Fibroblast of gingiva (primary cell): Measurements from ENCODE around the gene CHMP6.
"Not testable (repeated sequence)": the region's sequence is repeated elsewhere in the genome, so short reads cannot be mapped to it uniquely, and the experiment has no call there.

Experiments used
- DNase-seq: peaks from one replicate; pipeline ENCODE4 v3.0.0-alpha.2; 2011; ENCODE audit warnings: low read depth

CHMP6 gene

DNA sequence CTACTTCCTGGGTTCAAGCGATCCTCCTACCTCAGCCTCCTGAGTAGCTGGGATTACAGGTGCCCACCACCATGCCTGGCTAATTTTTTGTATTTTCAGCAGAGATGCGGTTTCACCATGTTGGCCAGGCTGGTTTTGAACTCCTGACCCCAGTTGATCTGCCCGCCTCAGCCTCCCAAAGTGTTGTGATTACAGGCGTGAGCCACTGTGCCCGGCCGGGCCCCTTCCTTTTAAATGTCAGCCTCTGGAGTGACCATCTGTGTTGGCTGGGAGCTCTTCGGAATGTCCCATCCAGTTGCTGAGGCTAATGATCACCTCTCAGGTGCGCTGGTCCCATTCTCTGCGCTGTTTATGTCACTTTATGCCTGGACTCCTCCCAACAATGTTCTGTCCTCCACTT lies 38.7 kb downstream of the CHMP6 start:
- not testable (repeated sequence) for DNase-seq

DNA sequence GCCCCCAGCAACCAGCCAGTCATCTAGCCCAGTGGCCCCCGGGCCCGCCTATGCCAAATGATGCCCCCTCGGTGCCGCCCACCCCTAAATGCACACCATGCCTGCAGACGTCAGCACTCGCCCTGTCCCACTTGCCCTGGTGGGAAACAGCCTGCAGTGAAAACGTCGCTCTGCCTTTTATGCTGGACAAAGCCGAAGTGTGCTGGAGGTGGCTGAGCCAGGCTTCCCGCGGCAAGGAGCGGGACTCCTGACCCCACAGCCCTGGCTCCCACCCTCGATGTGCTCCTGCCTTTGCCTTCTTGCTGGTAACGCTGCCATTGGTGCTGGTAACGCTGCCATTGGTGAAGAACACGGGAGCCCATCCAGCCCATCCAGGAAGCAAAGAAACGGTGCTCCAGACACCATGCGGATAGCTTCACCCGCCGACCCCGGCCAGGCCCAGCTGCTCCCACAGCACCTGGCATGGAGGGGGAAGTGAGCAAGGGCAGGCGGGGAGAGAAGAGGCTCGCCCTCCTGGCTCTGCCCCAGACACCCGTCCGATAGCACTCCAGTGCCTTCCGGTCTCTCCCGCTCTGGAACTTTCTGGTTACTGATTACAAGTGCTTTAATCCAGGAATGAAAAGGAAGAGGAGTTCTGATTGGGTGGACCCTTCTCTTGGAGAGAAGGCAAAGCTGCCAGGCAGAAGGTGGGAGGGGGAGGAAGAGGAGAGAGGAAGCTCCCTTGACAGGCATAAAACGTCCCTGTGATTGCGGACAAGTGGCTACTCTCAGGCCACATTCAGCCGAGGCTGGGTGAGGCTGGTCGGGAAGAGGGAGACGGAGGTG lies 39.3 kb downstream of the CHMP6 start:
- DNase-seq, result no peak

DNA sequence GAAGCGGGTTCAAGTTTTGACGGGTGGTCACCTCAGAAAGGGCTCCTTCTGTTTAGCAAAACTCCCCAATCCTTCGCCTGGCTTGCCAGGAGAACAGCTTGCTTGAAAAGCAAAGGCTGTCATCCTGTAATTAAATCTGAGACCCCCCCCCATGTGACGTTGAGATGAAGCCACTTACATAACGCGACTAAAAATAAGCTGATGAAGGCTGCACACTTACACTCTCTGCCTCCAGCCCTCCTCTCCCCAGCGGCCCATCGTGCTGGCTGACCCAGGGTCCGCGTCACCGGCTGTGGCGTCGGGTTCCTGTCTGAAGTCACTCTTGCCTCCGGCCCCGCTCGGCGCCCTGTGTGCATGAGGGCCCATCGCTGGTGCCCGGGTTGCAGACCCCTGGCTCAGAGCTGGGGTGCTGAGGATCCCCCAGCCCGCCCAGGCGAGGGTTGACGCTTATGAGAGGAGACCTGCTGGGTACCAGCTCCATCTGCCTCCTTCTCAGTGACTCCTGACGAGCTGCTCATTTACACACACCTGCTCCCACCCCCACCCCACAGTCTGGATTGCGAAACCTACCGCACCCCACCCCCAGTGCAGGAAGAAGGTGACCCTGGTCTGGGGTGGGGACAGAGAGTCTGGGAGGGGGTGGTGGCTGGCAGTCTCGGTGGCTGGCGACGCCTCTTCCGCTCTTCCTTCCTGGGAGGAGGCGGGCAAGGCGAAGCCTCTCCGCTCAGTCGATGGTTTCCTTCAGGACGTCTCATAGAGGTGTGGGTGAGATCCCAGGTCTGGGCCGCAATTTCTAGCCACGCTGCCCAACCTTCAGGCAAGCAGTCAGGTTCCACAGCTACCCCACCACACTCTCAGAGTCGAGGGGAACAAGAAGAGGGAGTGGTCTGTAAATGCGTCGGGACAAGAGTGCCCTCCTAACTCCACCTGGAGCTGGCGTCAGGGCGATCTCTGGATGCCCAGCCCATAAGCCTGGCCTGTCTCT lies 40.2 kb downstream of the CHMP6 start:
- no peak for DNase-seq

DNA sequence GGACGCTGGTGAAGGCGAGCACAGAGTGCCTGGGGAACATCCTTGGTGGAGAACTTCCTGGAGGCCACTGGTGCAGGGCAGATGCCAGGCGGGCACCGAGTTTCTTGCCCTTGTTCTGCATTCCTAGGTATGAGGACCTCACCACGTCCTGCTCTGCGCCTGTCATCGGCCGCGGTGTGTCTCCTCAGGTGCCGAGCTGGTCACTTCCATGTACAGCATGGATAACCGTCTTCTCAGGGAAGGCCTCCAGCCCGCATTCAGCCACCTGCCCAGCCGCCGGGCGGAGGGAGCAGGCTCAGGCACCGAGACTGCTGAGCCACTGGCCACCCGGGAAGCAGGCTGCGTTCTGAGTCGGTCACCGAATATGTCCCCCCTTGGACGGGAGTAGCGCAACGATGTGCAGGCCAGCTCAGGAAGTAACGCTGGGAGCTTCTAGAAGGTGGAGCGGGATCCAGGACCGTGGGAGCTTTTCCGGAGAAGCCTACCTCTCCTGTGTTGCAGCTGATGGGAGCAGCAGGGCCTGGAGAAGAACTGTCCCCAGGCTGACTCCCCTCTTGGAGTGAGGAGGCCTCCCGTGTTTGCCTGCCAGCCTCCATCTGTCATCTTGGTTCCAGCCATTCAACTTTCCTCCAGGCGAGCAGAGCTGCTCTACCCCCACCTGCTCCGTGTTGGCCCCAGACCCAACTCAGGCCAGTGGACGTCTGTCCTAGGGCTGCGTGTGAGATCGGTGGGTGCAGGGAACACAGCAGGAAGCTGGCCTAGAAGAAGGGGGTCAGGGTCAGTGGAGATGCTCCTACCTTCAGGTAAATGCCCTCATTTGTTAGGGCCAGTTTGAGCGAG lies 41.2 kb downstream of the CHMP6 start:
- no peak for DNase-seq

DNA sequence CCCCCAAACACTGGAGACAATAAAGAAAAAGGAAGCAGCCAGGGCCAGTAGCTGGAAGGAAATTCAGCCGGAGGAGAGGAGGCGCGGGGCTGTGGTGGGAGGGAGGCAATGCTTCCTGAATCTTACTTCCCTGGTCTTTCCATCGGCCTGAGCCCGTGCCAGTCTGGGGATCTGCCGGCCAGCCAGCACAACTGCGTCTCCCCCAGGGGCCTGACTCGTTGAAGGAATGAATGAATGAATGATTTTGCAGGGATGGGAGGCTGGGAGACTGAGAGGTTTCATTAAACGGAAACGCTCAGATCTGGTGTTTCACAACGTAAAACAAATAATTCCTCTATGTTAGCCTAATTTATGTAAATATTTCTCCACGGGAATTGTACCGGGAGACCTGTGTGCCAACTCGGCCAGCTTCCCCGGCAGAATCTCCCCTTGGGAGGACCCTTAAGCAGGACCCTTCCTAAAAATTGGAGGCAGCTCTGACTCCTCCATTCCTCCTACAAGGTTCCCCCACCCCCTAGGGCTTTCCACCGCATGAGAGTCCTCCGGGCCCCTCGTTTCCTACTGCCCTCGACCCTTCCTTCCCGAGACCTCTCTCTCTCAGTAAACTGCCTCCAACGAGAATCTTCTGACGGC lies 42.0 kb downstream of the CHMP6 start:
- no peak for DNase-seq

DNA sequence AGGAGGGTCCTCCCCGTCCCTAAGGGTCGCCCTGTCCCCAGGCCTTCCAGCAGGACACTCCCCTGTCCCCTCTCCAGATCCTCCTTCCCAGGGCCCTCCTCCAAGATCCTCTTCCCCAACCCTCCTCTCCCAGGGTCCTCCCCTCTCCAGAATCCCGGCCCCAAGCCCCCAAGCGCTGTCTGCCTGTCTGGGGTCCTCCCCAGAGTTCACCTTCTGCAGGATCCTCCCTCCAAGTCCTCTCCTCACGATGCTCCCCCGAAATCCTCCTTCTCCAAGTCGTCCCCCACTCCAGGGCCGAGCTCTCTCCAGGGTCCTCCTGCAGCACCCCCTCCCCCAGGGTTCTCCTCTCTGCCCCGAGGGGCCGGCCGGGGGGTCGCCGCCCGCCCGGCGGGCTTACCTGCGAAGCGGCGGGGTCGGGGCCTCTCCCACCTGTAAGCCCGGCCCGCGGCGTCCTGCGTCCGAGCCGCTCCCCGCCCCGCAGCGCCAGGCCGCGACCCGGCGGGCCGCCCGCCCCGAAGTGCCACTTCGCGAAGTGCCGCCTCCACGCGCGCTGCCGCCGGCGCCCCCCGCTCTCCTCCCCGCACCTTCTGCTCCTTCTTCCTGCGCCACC lies 42.6 kb downstream of the CHMP6 start:
- no peak for DNase-seq

DNA sequence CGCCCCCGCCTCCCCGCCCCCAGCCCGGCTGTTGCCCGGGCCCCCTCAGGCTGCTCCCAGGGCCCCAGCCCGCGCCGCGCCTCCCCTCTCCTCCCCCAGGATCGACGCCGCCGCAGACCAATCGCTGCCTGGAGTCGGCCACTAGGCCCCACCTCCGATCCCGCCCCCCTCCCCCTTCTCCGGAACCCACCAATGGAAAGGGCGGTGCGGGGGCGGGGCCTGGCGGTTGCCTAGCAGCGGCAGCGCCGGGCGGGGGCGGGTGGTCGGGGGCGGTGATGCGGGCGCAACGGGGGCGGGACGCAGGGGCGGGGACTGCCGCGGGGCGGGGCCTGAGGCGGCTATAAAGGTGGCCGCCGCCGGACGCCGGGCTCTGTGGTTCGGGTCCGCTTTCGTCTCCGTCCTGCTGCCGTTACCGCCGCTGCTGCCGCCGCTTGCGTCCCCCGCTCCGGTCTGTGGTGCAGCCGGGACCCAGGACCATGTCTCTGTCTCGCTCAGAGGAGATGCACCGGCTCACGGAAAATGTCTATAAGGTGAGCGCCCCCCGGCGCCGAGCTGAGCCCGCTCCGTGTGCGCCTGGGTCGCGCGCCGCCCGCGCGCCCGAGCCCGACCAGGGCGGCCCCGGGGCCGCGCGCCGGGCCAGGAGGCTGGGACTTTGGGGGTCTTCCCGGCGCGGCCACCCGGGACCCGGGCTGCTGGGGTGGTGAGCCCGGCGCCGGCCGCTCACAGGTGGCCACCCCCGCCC lies 43.3 kb downstream of the CHMP6 start, which contains the start of gene BAIAP2:
Gene BAIAP2 (plus strand): TSS at position 373 of the 742 bp plus-strand sequence. CDS start 104 bp downstream, at position 477.
- peak; percentile 92 for DNase-seq

DNA sequence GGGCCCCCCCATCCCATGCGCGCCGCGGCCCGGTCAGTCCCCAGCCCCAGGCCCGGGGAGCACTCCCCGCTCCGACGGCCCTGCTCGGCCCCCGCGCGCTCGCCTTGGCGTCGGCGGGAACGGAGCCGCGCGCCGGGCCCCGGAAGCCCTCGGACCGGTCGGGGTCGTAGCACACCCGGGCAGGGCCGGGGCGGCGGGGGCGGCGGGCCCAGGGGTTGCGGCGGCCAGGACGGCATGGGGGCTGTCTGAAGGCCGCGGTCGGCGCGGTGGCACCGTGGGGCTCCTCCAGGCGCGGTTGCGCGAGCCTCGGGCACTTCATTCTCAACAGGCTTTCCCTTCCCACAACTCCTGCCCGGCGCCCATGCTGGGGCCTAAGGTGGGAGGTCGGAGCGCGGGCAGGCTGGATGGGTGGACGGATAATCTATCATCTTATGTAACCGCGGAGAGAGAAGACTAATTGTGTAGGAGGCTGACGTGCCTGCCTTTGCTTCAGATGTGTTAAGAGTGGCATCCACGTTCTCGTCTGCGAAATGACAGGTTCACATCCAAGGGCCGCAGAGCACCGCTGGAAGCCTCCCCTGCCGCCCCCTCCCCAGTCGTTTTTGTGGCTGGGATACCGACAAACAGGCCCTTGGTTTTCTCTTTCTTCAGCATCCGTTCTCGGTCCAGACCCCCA lies 44.0 kb downstream of the CHMP6 start:
- no peak for DNase-seq

DNA sequence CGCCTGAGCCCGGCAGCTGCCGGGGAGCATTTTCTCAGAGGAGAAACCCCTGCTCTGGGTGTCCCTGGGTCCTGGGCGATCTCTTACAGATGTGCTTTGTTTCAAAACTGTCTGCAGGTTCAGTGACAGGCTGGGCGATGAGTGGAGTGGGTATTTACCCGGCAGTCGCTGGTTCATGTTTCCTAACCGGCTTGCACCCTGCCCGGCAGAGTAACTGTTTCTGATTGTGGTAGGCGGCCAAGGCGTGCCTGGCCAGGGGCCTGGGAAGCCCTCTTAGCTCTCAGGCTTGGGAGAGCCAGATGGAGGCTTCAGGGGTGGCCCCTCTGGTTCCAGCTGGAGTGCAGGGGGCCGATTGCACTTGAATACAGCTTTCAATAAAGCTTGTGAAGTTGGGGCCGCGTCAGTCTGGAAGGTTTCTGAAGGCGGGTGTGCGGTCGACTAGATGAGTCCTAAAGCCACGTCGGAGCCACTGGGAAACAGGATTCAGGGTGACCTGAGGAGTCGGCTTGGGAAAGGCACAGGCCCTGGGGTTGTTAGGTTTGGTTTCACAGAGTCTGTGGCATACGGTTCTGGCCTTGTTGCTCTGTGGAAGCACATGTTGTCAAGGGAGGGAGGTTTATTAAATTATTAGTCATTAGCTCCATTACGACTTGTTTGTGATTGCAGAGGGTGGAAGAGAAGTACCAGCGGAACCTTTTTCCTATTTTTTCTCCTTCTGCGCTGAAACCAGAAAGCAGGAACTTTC lies 44.7 kb downstream of the CHMP6 start:
- no peak for DNase-seq

DNA sequence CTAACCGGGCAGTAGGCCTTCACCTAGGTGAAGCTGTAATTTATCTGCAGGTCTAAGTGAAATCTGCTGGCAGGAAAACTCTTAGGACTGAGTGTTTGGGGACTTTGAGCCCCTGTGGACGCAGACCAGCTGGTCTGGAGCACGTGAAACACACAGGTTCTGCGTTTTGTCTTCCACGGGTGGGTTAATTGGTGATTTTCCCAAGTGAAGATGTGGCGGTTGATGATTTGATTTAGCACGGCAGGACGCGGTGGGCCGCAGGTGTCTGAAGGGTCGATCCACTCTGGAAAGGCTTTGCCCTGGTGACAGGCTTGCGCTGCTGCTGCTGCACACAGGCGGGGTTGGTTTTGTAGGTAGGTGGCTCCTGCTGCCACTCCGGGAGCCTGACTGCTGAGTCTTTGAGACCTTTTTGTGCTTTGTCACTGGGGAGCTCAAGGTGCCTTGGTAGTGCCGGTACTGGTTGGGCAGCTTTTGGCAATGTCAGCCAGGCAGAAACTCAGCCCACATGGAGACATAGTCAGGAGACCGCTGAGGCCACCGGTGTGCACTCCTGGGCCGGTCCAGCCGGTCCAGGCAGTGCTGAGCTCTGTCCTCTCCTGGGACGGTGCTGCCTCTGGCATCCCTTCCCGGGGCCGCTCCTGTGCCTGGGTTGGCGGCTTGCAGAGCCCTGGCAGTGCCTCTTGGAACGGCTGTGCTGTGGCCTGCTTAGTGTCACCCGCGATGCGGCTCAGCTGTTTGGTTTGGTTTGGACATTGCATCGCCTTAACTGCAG lies 45.6 kb downstream of the CHMP6 start:
- peak; percentile 49 for DNase-seq

DNA sequence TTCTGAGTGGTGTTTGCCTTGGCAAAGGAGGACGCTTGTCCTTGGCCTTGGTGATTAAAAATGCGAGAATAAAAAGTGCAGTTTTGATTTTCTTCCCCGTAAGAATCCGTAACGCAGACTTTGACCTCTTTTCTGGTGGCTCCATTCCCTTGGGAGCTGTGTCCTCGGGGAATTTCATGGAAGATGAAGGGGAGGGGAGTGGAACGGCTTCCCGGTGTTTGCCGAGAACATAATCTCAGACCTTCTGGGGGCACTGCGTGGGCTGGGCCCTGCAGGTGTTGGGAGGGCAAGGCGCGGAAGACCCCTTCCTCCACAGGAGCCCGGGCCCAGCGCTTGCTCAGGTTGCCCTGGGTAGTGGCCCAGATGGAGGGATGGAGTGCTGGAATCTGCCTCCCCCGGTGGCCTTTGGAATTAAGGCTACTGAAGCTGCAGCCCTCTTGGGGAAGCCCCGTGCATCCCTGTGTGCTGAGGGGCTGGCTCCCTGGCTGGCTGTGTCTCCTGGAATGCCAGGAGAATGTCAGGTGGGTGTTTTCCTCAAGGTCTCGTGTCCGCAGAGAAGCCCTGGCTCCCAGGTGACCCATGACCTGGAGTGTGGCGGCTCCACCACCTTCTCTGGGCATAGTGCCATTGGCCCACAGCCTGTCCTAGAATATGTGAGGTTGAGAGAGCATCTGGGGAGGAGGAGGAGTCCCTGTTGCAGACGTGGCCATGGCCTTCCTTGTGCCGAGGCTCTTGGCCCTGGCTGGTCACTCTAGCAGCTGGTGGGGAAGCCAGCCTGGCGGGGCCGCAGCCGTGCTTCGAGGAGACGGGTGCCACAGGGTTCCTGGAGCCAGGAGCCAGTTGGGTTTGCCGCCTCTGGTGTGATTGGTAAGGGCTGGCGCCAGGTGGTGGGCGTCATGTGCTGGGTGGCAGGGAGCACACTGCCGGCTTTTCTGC lies 46.4 kb downstream of the CHMP6 start:
- DNase-seq, result no peak

DNA sequence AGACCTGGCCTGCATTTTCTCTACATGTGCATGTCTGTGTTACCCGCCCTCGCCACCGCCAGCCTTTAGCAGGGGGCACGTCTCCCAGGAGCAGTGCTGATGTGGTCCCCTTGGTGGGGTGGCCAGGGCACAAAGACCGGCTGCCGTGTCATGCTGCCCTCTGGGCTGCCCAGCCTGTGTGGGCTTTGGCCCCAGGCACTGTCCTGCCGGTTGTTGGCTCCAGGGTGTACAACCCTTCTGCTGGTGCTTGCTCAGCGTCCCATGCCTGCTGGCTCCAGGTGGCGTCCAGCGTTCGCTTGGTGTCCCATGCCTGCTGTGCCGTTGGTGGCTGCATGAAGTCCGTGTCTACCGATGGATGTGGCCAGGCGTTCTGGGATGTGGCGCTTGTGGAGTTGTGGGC lies 47.5 kb downstream of the CHMP6 start:
- no peak for DNase-seq

DNA sequence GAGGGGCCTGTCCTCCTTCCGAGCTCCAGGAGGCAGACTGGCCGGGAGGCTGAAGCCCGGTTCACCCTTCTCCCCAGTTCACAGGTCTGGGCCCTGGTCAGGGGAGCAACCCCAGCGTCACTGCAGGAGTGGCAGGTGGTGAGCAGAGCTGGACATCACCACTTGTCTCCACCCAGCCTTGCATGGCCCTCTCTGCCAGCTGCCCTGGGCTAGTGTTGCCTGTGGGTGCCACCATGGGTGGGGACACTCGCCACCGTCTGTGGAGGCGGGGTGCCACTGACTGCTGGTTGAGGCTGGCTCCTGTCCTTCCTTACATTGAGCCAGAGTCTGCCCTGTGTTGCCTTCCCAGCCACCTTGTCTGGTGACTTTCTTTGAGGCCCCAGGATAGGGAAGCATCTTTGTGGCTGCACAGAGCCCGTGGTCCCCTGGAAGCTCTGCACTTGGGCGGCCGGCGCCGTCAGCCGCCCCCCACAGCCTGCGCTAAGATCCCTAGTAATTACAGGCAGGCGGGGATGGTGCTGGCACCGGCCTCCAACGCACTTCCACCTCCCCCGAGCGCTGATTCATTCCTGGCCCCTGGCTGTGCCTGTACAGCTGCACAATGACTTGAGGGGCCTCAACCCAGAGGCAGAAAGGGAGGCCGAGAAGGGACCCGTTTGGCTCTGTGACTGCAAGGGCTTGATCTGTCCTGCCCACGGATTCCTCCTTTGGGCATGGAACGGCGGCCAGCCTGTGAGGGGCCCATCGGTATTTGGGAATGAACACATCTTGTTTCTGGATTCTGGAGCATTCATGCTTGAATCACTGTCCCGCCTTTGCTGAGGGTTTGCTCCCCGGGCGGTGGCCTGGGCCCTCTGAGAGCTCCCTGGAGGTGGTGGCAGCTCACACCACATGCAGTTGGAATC lies 48.5 kb downstream of the CHMP6 start:
- no peak for DNase-seq

DNA sequence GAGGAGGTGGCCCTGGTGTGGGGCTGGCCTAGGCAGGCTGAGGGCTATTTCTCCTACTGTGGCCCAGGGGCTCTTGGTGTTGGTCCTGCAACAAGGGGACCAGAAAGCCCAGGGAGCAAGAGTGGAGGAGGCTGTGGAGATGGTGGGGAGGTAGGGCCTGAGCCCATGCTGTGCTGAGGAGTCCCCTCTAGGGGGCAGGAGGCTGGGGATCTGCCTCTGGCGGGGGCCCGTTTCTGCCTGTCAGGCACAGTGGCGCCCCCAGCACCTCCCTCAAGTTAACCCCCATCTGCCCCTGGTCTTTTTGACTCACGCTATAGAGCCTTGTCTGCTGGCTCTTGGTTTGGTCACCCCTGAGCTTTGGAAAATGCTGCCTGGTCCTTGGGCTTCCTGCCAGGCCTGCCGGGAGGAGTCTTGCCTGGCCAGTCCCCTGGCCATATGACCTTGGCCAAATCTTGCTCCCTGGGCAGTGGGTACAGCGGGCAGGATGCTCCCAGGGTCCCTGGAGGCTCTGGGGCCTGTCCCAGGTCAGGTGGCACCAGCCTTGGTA lies 49.2 kb downstream of the CHMP6 start:
- DNase-seq, result no peak

DNA sequence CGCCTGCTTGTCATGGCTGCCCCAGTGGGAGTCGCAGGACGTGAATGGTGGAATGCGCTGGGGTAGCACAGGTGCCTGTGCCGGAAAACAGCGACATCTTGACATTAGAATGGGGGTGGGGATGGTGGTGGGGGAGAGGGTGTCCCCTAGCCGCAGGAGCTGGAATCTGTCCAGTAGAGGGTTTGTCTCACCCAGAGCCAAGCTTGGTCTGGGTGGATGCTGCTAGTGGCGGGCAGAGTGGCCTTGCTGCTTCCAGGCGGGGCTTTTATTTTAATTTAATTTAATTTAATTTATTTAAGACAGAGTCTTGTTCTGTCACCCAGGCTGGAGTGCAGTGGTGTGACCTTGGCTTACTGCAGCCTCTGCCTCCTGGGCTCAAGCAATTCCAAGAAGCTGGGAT lies 51.0 kb downstream of the CHMP6 start:
- no peak for DNase-seq

DNA sequence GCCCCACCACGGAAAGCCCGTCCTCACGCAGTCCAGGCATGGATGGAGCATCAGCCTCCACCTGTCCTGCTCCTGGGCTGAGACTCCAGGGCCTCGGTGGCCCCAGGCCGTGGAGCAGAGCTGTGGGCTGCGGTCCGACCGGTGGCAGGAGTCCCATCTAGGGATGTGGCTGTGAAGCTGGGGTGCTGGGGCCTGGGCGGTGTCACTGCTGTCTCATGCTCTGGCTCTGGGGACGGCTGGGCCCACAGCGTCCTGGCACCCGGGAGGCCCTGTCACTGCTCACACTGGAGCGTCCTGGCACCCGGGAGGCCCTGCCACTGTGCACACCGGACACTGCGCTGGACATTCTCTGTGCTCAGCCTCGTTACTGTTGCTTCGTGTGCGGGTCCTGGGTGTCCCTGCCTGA lies 51.7 kb downstream of the CHMP6 start:
- no peak for DNase-seq
